ENCODE data around the gene CAPN12. TPM values are rescaled to one million over a fixed set of nuclear protein-coding genes. Genes with fewer than 3 reads are reported as not detected.

CAPN12 gene
- total RNA-seq, 1 donor, result 0.18 TPM

DNA sequence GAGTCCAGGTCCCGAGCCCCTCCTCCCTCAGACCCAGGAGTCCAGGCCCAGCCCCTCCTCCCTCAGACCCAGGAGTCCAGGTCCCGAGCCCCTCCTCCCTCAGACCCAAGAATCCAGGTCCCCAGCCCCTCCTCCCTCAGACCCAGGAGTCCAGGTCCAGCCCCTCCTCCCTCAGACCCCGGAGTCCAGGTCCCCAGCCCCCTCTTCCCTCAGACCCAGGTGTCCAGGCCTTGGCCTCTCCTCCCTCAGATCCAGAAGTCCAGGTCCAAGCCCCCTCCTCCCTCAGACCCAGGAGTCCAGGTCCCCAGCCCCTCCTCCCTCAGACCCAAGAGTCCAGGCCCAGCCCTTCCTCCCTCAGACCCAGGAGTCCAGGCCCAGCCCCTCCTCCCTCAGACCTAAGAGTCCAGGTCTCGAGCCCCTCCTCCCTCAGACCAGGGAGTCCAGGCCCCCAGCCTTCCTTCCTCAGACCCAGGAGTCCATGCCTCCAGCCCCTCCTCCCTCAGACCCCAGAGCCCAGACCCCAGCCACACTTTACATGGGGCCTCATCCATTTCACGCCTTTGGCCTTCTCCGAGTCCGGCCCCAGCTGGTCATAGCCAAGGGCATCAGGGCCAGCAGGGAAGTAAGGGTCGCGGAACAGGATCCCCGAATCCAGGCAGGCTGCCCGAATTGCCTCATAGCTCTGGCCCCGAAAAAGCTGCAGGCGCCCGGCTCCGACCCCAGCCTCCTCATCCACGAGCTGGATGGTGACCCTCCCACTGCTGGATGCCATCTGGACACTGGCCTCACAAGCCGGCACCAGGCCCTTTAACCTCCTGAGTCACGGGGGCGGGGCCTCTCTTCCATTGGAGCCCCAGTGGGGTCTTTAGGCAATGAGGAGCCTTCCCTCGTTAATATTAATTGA, 628 bp downstream of the CAPN12 start:
- TF ChIP-seq, protein P1, sequence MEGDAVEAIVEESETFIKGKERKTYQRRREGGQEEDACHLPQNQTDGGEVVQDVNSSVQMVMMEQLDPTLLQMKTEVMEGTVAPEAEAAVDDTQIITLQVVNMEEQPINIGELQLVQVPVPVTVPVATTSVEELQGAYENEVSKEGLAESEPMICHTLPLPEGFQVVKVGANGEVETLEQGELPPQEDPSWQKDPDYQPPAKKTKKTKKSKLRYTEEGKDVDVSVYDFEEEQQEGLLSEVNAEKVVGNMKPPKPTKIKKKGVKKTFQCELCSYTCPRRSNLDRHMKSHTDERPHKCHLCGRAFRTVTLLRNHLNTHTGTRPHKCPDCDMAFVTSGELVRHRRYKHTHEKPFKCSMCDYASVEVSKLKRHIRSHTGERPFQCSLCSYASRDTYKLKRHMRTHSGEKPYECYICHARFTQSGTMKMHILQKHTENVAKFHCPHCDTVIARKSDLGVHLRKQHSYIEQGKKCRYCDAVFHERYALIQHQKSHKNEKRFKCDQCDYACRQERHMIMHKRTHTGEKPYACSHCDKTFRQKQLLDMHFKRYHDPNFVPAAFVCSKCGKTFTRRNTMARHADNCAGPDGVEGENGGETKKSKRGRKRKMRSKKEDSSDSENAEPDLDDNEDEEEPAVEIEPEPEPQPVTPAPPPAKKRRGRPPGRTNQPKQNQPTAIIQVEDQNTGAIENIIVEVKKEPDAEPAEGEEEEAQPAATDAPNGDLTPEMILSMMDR (IDR thresholded peaks at IDR 0.05; ENCODE audit: insufficient read depth, low read length), result no peak
- DNase-seq (ENCODE audit: low read depth), result no peak
- no peak overlapping the region for H3K4me3 ChIP-seq (ENCODE audit: low read depth, low read length)

DNA sequence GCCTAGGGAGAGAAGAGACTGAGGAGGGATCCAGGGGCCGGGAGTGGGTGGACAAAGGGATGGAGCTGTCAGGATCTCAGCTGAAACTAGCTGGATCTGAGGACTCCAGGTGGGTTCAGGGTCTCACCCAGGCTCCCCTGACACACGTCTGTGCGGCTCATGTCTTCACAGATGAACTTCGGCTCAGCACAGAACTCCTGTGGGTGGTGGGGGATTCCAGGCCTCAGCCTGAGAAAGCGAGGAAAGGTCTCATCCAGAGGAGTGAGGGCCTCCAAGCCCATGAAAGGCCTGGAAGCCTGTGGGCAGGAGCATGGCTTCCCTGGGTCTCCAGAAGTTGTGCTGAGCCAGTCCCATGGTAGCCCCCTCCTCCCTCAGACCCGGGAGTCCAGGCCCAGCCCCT, 1.4 kb downstream of the CAPN12 start:
- no peak for DNase-seq (ENCODE audit: low read depth)

DNA sequence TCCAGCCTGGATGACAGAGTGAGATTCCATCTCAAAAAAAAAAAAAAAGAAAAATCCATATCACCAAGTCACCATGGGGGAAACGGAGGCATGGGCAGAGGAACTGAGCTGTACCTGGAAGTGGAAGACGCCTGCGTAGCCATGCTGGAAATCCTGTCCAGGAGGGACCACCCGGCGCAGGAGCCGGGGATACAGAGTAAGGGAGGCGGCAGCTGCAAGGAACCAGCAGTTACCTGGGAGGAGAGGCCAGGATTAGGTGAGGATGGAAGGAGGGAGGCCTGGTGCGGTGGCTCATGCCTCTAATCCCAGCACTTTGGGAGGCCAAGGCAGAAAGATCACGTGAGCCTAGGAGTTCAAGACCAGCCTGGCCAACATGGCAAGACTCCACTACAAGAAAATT, 2.0 kb downstream of the CAPN12 start:
- no peak overlapping the region for H3K4me3 ChIP-seq (ENCODE audit: low read depth, low read length)
- TF ChIP-seq, protein P1 (IDR thresholded peaks at IDR 0.05; ENCODE audit: insufficient read depth, low read length), result no peak
- no peak for DNase-seq (ENCODE audit: low read depth)

More for the DNA sequence above, 1.4 kb downstream of the CAPN12 start:
- TF ChIP-seq, protein P1 (IDR thresholded peaks at IDR 0.05; ENCODE audit: insufficient read depth, low read length), result no peak
- no peak overlapping the region for H3K4me3 ChIP-seq (ENCODE audit: low read depth, low read length)

DNA sequence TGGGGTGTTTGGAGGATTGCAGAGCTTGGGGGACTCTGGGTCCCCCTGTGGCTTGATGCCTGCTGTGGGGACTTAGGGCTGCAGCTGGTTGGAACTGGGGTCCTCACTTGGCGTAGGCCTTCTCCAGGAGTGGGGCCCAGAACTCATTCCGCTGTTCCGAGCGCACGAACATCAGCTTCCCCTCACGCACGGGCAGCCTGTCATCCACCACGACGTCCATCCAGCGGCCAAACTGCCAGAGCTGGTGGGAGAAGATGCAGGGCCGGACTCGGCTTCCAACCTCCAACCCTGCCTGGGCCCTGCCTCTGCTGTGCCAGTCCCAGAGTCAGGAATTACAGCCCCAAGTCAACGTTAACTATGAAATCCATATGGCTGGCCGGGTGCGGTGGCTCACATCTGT, 2.6 kb downstream of the CAPN12 start:
- DNase-seq (ENCODE audit: low read depth), result no peak

DNA sequence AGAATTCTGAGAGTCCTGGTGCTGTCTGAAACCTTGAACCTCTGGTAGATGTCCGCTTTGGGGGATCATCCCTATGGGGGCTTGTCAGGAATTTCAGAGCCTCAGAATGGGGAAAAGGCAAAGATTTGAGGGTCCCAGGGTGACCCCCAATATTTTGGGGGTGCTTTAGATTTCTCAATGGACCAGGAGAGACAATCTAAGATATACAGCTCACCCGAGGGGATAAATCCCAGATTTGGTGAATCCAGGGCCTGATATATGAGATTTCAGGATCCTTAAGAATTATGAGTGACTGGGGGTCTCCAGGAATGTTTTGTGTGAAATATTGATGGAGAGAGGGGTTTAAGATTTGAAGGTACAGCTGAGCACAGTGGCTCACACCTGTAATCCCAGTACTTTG, 3.3 kb downstream of the CAPN12 start:
- no peak for DNase-seq (ENCODE audit: low read depth)
- TF ChIP-seq, protein P1 (IDR thresholded peaks at IDR 0.05; ENCODE audit: insufficient read depth, low read length), result no peak
- H3K4me3 ChIP-seq (ENCODE audit: low read depth, low read length), result no peak overlapping the region

More for the DNA sequence above, 2.6 kb downstream of the CAPN12 start:
- TF ChIP-seq, protein P1 (IDR thresholded peaks at IDR 0.05; ENCODE audit: insufficient read depth, low read length), result no peak
- H3K4me3 ChIP-seq (ENCODE audit: low read depth, low read length), result no peak overlapping the region

DNA sequence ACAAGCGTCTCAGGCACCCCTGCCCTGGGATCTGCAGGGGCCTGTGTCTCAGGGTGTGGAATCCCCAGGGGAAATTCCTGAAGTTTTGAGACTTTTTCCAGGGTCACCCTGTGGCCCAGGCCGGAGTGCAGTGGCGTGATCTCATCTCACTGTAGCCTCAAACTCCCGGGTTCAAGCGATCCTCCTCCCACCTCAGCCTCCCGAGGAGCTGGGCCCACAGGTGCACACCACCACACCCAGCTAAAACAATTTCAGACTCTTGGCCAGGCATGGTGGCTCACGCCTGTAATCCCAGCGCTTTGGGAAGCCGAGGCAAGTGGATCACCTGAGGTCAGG, 4.0 kb downstream of the CAPN12 start:
- no peak for DNase-seq (ENCODE audit: low read depth)

More for the DNA sequence above, 4.0 kb downstream of the CAPN12 start:
- no peak overlapping the region for H3K4me3 ChIP-seq (ENCODE audit: low read depth, low read length)
- TF ChIP-seq, protein P1 (IDR thresholded peaks at IDR 0.05; ENCODE audit: insufficient read depth, low read length), result no peak
